IPS DF 6.9 (cell line): Measurements from ENCODE around the gene ABCA12.

Experiments used
- DNase-seq: peaks from one replicate; pipeline ENCODE4 v3.0.0-alpha.2; 2013; ENCODE audit warnings: low read depth, low spot score
- H3K27ac ChIP-seq: one replicate; pipeline ENCODE4 v1.5.1; 2013; ENCODE audit warnings: low read length, control low read depth
- H3K27me3 ChIP-seq: 2 replicates; pipeline ENCODE4 v1.6.1; 2013; ENCODE audit warnings: mild to moderate bottlenecking, low read length; ENCODE audit not compliant: control insufficient read depth, insufficient read depth
- H3K36me3 ChIP-seq: 2 replicates; pipeline ENCODE4 v1.6.1; 2013; ENCODE audit warnings: low read length; ENCODE audit not compliant: control insufficient read depth, insufficient read depth
- H3K4me1 ChIP-seq: 2 replicates; pipeline ENCODE4 v1.6.1; 2013; ENCODE audit warnings: low read length; ENCODE audit not compliant: control insufficient read depth, insufficient read depth
- H3K4me3 ChIP-seq: 2 replicates; pipeline ENCODE4 v1.5.1; 2013; ENCODE audit warnings: mild to moderate bottlenecking, low read length
- H3K9me3 ChIP-seq: 2 replicates; pipeline ENCODE4 v1.6.1; 2013; ENCODE audit warnings: low read length, inconsistent platforms; ENCODE audit not compliant: control insufficient read depth, insufficient read depth
- WGBS: extraction: QIAGEN DNeasy Blood & Tissue Kit; methylation state at CpG from one replicate; pipeline ENCODE4 v1.1.7; 2013; ENCODE audit warnings: mixed read lengths, missing lambda C conversion rate; ENCODE audit not compliant: insufficient read length, insufficient coverage; 5-methylcytosine and 5-hydroxymethylcytosine counted together

ABCA12 gene

DNA sequence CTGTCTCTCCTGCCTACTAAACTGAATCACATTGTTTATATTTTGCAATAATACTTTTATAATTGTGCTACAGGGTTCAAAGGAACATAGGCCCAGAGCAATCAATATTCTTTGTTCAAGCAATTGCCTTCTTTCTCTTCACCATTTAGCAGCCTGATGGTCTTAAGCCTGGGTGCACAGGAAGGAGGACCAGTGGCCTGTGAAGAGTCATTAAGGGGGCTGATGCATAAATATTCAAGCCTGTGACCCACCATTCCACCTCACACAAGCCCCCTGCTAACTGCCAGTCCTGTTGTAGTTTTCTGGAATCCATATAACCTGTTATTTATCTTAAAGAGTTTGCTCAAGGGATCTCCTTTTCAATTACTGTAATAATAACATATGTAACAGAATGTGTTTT is 56.0 kb downstream of the ABCA12 start:
- Histone ChIP-seq H3K27me3 (no peaks in the 10 kb centered on the region), H3K36me3 (no peaks in the 10 kb centered on the region), H3K9me3 (no peaks in the 10 kb centered on the region), H3K4me3 (no peak overlapping the region), H3K4me1 (no peaks in the 10 kb centered on the region), H3K27ac (no peak overlapping the region)
- DNase-seq, result no peak

DNA sequence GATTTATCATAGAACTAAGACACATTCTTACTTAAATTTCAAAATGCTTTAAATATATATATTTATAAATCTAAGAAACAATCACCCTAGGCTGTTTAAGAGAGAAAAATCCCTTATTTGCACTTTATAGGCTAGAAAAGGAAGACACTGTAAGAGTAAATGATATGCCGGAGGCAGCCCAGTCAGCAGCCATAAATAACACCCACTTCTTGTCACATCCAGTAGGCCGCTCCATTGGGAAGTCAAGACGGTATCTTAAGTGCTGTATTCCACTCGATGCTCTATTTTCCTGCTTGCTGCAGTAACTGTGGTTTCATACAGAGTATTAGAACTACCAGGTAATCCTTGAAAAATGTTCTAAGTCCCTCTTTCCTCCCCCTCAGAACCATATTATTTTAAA is 57.9 kb downstream of the ABCA12 start:
- no CpG with 5 or more reads among the region's 4 CpGs for WGBS
- no peaks in the 10 kb centered on the region for H3K4me1 ChIP-seq

DNA sequence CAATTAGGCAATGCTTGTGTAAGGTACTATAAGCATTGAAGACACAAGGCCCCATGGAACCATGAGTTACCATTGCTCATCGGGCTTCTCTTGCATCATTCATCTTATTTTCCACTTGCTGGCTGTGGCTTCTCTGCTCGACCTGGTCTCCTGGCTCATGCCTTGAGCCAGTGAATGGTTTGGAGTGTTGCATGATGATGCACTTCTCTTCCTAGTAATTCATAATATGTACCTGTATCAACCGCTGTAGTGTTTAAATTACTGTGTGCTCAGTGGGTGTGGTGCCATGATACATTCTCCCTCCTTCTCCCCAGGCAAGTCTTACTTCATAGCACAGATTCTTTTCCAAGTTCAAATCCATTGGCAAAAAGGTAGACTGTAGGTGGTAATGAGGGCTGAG is 66.8 kb downstream of the ABCA12 start:
- no peak for DNase-seq
- Histone ChIP-seq H3K27ac (no peak overlapping the region), H3K27me3 (no peaks in the 10 kb centered on the region), H3K4me3 (no peak overlapping the region), H3K36me3 (no peaks in the 10 kb centered on the region), H3K4me1 (no peaks in the 10 kb centered on the region), H3K9me3 (no peaks in the 10 kb centered on the region)
- no CpG with 5 or more reads among the region's 3 CpGs for WGBS

More for the DNA sequence above, 57.9 kb downstream of the ABCA12 start:
- H3K27ac ChIP-seq, result no peak overlapping the region
- H3K4me3 ChIP-seq, result no peak overlapping the region
- no peak for DNase-seq
- H3K36me3 ChIP-seq, result no peaks in the 10 kb centered on the region
- H3K9me3 ChIP-seq, result no peaks in the 10 kb centered on the region
- H3K27me3 ChIP-seq, result no peaks in the 10 kb centered on the region

DNA sequence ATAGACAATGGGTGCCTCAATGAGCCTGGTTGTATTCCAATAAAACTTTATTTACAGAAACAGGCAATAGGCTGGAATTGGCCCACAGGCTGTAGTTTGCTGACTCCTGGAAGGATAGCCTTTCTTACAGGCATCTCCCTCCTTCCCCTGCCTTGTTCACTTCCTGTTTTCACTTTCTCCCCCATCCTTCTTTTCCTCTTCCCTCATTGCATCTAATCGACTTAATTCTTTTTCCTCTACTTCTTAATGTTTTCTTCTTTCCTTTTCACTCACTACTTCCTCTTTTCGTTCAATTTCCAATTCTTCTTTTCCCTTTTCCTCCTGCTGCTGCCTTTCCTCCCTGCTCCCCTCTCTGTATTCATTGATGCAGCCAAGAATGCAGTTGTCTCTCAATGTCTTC is 70.0 kb downstream of the ABCA12 start:
- Histone ChIP-seq H3K27ac (no peak overlapping the region), H3K4me3 (no peak overlapping the region), H3K27me3 (no peaks in the 10 kb centered on the region), H3K4me1 (no peaks in the 10 kb centered on the region), H3K36me3 (no peaks in the 10 kb centered on the region), H3K9me3 (no peaks in the 10 kb centered on the region)
- no peak for DNase-seq
- WGBS, result 100% methylated on average over 2 of the region's 2 CpGs

DNA sequence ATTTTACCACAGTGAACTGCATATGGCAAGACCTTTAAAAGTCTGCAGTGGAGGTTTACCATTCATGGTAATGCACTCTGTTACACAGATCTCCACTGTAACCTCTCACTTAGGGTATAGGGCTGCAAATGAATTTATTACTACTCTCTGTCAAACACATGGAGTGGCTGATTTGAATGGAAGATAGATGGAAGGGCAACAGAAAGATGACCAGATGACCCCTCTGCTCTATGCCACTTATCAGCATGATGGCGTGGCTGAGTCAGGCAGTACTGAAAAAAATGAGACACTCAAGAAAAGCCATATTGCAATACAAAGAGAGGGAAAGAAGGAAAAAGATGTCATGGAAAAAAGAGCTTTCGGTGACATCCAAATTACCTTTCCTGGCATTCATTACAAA is 72.3 kb downstream of the ABCA12 start:
- Histone ChIP-seq H3K27ac (no peak overlapping the region), H3K36me3 (no peaks in the 10 kb centered on the region), H3K9me3 (no peaks in the 10 kb centered on the region), H3K4me1 (no peaks in the 10 kb centered on the region), H3K4me3 (no peak overlapping the region), H3K27me3 (no peaks in the 10 kb centered on the region)
- no CpG with 5 or more reads among the region's 2 CpGs for WGBS
- no peak for DNase-seq

DNA sequence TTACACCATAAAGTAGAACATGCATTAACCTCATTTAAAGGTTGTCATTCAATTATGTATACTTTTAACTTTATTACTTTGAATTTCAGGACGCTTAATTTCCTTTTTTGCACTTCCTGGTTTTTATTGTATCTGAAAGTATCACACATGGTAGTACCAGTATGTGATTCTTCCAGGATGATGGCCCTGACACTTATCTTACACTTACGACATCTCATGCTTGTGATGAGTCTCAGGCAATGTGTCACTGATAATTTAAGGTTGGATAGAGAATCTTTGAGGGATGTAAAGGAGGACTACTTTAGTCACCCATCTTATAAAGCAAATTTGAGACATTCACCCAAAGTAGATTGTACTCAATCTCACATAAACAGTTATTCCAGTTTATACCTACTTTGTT is 74.9 kb downstream of the ABCA12 start:
- DNase-seq, result no peak
- no peaks in the 10 kb centered on the region for H3K4me1 ChIP-seq
- no CpG with 5 or more reads among the region's 2 CpGs for WGBS
- H3K9me3 ChIP-seq, result no peaks in the 10 kb centered on the region
- no peaks in the 10 kb centered on the region for H3K27me3 ChIP-seq
- H3K27ac ChIP-seq, result no peak overlapping the region
- no peak overlapping the region for H3K4me3 ChIP-seq
- H3K36me3 ChIP-seq, result no peaks in the 10 kb centered on the region

DNA sequence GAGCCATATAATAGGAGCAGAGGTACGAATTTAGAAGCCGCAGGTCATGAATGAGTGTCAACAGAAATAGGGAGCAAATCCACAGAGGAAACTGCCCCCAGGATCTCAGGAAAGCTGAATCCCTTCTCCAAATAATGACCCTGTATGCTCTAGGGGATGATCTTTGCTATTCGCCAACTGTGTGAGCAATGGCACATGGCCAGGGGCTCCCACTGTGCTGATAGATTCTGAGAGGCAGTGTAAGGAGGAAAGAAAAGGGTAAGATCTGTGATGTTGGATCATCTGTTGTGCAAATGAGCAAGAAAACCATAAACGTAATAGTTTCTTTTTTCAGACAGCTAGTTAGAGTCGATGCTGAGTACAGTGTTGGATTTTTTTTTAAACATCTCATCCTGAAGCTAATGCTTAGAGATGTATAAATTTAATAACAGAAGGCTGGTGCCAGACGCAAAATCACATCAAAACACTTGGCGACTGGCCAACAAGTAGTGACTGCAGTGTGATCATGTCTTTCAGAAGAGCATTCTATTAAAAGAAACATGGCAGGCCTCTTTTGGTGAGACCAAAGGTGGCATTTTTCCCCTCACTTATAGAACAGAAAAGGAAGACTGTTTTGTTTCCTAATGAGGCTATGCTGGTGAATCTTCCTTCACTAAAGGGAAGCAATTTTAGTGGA is 77.4 kb downstream of the ABCA12 start:
- no peak overlapping the region for H3K4me3 ChIP-seq
- H3K27me3 ChIP-seq, result no peaks in the 10 kb centered on the region
- no peaks in the 10 kb centered on the region for H3K4me1 ChIP-seq
- no peaks in the 10 kb centered on the region for H3K36me3 ChIP-seq
- no peaks in the 10 kb centered on the region for H3K9me3 ChIP-seq
- no peak overlapping the region for H3K27ac ChIP-seq
- WGBS, result no CpG with 5 or more reads among the region's 7 CpGs
- DNase-seq, result no peak

DNA sequence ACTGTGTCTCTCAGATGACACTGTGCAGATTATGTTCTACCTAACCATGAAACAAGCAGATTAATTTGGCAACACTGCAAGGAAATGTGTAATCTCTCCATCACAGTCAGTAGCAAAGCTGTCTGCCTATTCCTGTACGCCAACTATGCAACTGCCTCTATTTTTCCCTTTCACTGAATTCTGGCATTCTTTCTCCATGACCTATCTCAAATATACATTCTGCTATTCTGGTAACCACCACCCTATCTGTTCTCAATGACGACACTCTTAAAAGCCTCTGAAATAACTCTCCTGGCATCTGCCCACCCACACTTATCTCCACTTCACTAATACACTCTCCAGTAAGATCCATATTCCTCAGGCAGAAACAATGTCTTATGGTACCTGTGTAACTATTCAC is 78.7 kb downstream of the ABCA12 start:
- no peaks in the 10 kb centered on the region for H3K9me3 ChIP-seq
- H3K4me3 ChIP-seq, result no peak overlapping the region
- no peaks in the 10 kb centered on the region for H3K27me3 ChIP-seq
- no peaks in the 10 kb centered on the region for H3K4me1 ChIP-seq
- WGBS, result no CpG with 5 or more reads among the region's 2 CpGs
- H3K27ac ChIP-seq, result no peak overlapping the region
- no peaks in the 10 kb centered on the region for H3K36me3 ChIP-seq
- no peak for DNase-seq

DNA sequence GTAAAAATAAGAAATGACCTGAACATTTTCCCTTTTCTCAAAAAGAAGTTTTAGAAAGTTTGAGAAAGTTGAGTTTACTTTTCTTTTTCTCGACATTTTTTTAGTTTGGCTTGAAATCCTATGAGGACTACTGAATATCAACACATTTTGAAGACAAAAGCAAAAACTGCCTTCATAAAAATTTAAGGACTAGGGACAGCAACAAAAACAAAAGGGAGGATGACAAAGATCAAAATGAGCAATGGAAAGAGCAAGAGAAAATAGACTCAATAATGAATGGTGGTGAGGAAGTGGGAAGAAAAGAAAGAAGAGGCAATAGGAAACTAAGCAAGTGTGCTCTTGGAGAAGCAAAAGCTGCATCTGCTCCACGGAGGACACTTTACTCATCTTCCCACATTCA is 82.5 kb downstream of the ABCA12 start:
- DNase-seq, result no peak
- no peaks in the 10 kb centered on the region for H3K9me3 ChIP-seq
- no peaks in the 10 kb centered on the region for H3K27me3 ChIP-seq
- H3K4me1 ChIP-seq, result no peaks in the 10 kb centered on the region
- H3K4me3 ChIP-seq, result no peak overlapping the region
- no peaks in the 10 kb centered on the region for H3K36me3 ChIP-seq
- H3K27ac ChIP-seq, result no peak overlapping the region
- no CpG with 5 or more reads among the region's 2 CpGs for WGBS

DNA sequence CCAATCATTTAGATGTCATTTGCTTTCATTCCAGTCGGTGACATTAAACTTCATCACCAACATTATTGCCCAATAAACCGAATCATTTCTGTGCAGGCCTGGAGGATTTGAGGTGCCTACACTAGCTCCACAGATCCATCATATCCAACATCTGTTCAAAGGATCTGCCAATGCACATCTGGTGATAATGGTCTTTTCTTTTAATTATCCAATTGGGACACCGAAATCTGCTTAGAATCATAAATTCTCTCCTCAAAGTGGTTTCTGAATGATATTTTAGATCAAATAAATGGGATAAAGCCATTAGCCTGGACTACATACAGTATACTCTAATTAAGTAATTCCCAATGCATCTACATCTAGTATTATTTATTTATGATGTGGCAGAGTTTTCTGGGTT is 85.6 kb downstream of the ABCA12 start:
- H3K27me3 ChIP-seq, result no peaks in the 10 kb centered on the region
- DNase-seq, result no peak
- no peak overlapping the region for H3K27ac ChIP-seq
- H3K9me3 ChIP-seq, result no peaks in the 10 kb centered on the region
- no peak overlapping the region for H3K4me3 ChIP-seq
- no peaks in the 10 kb centered on the region for H3K36me3 ChIP-seq
- H3K4me1 ChIP-seq, result no peaks in the 10 kb centered on the region
- no CpG with 5 or more reads among the region's 3 CpGs for WGBS

DNA sequence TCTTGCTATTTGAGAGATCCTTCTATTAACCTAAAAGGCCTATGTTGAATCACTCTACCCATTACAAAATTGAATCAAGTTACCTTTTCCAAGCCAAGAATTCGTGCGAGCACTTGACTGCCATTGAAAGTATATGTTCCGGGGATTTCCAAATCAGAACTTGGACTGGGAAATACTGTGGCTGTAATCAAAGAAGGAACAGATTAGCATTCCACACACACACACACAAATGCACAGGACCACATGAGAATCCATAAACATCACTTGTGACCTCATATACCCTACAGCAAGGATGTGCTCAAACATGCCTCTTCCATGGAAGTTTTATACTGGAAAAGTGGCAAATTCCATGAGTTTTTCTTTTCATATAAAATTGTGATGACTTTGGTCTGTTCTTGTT is 86.0 kb downstream of the ABCA12 start:
- no CpG with 5 or more reads among the region's 3 CpGs for whole genome bisulfite sequencing
- no peaks in the 10 kb centered on the region for H3K4me1 ChIP-seq
- no peak overlapping the region for H3K27ac ChIP-seq
- H3K36me3 ChIP-seq, result no peaks in the 10 kb centered on the region
- H3K9me3 ChIP-seq, result no peaks in the 10 kb centered on the region
- H3K27me3 ChIP-seq, result no peaks in the 10 kb centered on the region
- no peak overlapping the region for H3K4me3 ChIP-seq
- no peak for DNase-seq
